ENCODE measurements around the gene RNGTT.
"Not testable (repeated sequence)": the region's sequence is repeated elsewhere in the genome, so short reads cannot be mapped to it uniquely, and the experiment has no call there.

Gene RNGTT

GRCh38 chr6:88785478-88785877 lies 177.9 kb downstream of the RNGTT start:
- no peak for DNase-seq

- peak; percentile 55 to 81 for DNase-seq
These were observed 182.6 kb downstream of the RNGTT start for GRCh38 chr6:88780714-88781389.

GRCh38 chr6:88775866-88776571 lies 187.4 kb downstream of the RNGTT start:
- peak in 1 of 2 donors; percentile 26 for DNase-seq

DNA sequence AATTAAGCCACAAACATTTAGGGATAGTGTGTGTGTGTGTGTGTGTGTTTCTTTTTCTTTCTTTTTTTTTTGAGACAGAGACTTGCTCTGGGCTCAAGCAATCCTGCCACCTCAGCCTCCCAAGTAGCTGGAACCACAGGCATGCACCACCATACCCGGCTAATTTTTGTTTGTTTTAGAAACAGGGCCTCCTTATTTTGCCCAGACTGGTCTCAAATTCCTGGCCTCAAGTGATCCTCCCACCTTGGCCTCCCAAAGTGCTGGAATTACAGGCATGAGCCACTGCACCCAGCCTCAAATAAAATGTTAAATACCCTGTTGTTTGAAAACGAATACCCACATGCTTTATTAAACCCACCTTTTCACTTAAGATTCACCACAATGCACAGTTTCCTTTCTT lies 195.3 kb downstream of the RNGTT start:
- not testable (repeated sequence) for DNase-seq

DNA sequence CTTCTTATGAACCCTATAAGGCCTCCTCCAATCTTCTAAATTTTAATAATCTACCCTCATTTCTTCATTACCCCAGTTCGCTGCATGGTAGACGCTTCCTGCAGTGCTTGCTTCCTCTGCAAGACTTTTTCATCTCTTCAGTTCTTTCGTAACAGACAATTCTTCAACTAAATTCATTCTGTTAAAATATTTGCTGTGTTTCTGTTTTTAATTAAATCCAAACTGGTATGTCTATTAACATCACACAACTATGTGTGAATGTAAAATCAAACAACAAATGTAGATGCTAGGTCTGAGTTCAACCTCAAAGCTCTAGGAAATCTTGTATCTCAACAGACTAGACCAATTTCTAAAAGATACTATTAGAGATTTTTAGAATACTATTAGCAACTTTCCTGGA lies 199.3 kb downstream of the RNGTT start:
- DNase-seq: no peak

- DNase-seq: peak in 1 of 2 donors; percentile 6
These were observed 200.3 kb downstream of the RNGTT start for GRCh38 chr6:88763160-88763559.

DNA sequence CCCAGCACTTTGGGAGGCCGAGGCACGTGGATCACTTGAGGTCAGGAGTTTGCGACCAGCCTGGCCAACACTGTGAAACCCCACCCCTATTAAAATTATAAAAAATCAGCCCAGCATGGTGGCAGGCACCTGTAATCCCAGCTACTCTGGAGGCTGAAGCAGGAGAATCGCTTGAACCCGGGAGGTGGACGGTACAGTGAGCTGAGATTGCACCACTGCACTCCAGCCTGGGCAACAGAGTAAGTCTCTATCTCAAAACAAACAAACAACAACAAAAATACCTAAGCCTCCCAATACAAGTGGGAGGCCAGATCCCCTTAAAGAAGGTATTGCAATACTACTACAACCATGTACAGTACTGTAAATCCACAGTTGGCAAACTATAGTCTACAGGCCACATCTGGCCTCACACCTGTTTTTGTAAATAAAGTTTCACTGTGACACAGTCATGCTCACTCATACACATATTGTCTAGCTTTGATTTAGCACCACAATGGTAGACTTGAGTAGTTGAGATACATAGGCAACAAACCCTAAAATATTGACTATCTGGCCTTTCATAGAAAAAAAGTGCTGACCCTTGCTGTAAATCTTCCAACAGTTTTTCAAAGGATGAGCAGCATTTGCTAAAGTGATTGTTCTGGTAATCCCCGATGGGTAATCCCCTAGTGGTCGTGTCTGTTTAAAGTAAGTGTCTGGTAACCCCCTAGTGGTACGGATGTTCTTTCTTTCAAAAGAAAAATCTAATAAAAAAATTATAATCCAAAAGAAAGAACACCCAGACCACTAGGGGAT lies 202.0 kb downstream of the RNGTT start:
- no peak for DNase-seq

DNA sequence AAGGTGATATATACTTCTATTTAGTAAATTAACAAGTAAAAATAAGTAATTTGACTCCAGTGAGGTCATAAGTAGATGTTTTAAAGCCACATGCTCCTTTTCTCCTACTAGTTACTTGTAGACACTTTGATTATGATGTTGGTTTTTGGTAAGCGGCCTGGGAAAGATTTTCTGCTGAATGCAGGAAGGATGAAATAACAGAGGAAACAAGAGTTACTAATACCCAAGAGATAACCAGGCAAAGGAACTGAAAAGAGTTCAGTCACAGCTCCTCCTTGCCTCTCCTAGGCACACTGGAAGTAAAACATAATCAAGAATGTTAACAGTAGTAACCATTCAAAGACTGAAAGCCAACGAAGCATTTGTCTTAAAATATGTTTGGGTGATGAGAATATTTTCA lies 203.3 kb downstream of the RNGTT start:
- DNase-seq: no peak

DNA sequence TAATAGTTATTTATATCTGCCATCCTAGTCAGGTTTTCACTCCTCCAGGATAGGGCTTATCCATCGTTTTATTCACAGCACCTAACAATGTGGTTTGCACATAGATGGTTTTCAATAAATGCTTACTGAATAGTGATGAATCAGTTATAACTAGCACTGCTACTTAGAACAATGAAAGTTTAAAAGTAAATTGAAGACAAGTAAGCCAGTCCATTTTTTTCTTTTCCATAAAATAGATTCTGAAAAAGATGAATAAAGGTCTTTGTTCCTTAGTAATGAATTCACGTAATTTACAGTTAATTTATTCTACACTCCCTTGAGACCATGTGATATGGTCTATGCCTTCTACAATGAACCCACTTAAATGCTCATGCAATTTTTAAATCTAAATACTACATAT lies 212.5 kb downstream of the RNGTT start:
- no peak for DNase-seq

- no peak for DNase-seq
These were observed 213.6 kb downstream of the RNGTT start for GRCh38 chr6:88749849-88750248.

DNA sequence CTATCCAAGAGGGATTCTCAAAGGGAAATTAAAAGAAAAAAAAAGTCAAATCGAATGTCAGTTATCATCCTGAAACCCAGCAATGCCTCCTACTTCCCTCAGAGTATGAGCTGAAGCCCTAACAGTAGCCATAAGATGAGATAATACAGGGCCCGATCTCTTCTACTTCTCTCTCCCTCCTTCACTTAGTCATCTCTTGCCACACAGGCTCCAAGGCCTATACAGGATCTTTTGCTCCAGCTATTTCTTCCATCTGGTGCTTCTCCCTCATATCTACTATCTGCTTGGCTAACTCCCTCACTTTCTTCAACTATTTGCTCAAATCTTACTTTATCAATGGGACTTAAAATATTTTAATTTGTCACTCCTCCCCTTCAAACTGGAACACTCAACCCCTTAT lies 215.3 kb downstream of the RNGTT start:
- peak in 1 of 2 donors; percentile 8 for DNase-seq

DNA sequence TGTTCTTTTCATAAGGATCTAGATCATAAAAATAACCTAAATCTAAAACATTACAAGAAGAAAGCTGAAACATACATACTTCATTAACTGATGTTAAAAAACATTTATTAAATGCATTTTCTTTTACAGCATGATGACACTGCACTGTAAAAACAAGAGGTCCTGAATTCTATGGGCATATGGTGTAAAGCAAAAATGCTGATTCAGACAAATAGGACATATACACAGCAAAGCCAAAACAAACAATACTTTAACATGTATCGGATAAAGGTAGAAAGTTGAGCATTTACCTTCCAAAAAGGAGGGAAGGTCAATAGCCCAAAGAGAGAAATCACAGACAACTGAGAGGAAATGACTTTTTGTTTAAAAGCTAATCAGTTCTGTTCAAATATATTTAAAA lies 221.5 kb downstream of the RNGTT start:
- DNase-seq: no peak

GRCh38 chr6:88741071-88741470 lies 222.3 kb downstream of the RNGTT start:
- no peak for DNase-seq

- no peak for DNase-seq
These were observed 228.9 kb downstream of the RNGTT start for GRCh38 chr6:88734544-88734943.

- DNase-seq: no peak
These were observed 232.8 kb downstream of the RNGTT start for GRCh38 chr6:88730611-88731011.

GRCh38 chr6:88728756-88729155 lies 234.7 kb downstream of the RNGTT start:
- no peak for DNase-seq

DNA sequence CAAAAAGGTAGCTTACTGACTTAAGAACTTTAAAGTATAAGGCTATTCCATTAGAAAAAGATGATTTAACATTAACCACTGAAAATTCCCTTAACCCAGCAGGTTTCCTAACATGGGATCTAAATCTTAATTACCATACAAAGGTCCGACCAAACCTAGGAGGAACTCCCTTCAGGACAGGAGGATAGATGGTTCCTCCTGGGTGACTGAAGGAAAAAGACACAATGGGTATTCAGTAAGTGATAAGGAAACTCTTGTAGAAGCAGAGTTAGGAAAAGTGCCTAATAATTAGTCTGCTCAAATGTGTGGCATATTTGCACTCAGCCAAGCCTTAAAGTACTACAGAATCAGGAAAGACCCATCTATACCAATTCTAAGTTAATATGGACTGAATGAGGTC lies 237.0 kb downstream of the RNGTT start:
- not testable (repeated sequence) for DNase-seq

GRCh38 chr6:88725111-88725975 lies 238.1 kb downstream of the RNGTT start:
- no peak for DNase-seq

DNA sequence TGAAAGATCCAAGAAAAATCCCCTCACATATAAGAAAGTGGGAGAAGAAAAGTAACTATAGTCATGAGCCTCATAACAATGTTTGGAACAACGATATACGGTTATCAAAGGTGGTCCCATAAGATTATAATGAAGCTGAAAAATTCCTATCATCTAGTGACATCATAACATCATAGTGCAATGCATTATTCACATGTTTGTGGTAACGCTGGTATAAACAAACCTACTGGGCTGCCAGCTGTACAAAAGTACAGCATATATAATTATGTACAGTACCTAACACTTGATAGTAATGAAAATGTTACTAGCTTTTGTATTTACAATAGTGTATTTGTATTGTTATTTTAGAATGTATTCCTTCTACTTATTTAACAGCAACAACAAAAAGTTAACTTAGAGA lies 240.7 kb downstream of the RNGTT start:
- DNase-seq: no peak

GRCh38 chr6:88716399-88716798 lies 247.0 kb downstream of the RNGTT start:
- DNase-seq: not testable (repeated sequence)

DNA sequence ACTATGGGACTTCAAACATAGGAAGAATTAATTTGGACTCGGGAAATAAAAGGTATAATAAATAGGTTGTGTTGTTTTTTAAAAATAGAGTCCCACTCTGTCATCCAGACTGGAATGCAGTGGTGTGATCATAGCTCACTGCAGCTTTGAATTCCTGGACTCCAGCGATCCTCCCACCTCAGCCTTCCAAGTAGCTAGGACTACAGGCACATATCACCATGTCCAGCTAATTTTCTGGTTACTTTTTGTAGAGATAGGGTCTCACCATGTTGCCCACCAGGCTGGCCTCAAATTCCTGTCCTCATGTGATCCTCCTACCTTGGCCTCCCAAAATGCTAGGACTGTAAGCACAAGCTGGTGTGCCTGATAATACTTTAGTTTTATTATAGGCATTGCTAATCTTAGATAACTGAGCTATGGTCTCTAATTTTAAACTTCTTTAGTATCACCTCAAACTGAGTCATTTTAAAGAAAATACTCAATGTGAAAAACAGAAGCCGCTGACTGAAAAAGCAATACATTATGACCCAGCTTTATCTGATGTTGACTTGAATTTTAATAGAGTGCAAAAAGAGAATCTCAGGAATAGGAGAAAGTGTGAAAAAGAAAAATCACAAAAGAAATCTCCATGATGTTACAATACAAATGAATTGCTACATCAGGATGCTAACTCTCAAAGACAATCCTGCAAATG lies 251.0 kb downstream of the RNGTT start:
- DNase-seq: no peak

- DNase-seq: no peak
These were observed 253.6 kb downstream of the RNGTT start for GRCh38 chr6:88709819-88710246.

All from inflammatory macrophage treated with lipopolysaccharide for 1 hour (primary cell).